Left kidney (tissue), 8 donors: ENCODE data around the gene VPS41. TPM values are rescaled to one million over a fixed set of nuclear protein-coding genes. Genes with fewer than 3 reads are reported as not detected.
"Not testable (repeated sequence)": the region's sequence is repeated elsewhere in the genome, so short reads cannot be mapped to it uniquely, and the experiment has no call there.

Experiments used
- DNase-seq: peaks from one replicate; pipeline ENCODE4 v3.0.0-alpha.2; 2013
- long read RNA-seq, 8 donors: transcript quantifications; one replicate each; lab custom pipeline, GENCODE V29; 2026
- polyA plus RNA-seq: library from polyadenylated mRNA; unstranded; fragments of 120-200 nt; gene quantifications from one replicate; pipeline ENCODE4 v1.2.1, GENCODE V29; 2013; ENCODE audit not compliant: insufficient read length

Gene VPS41
- polyA plus RNA-seq: 102 TPM
- long read RNA-seq, donor 1, full-length matches to known transcripts: 4 of 4 reads
- long read RNA-seq, donor 1, partial matches to known transcripts: 0 of 4 reads
- long read RNA-seq, donor 1, other reads (novel, unspliced or antisense): 0 of 4 reads
- long read RNA-seq, donor 2, full-length matches to known transcripts: 7 of 7 reads
- long read RNA-seq, donor 2, partial matches to known transcripts: 0 of 7 reads
- long read RNA-seq, donor 2, other reads (novel, unspliced or antisense): 0 of 7 reads
- long read RNA-seq, donor 3, full-length matches to known transcripts: 12 of 12 reads
- long read RNA-seq, donor 3, partial matches to known transcripts: 0 of 12 reads
- long read RNA-seq, donor 3, other reads (novel, unspliced or antisense): 0 of 12 reads
- long read RNA-seq, donor 4: 0 reads
- long read RNA-seq, donor 5, full-length matches to known transcripts: 10 of 10 reads
- long read RNA-seq, donor 5, partial matches to known transcripts: 0 of 10 reads
- long read RNA-seq, donor 5, other reads (novel, unspliced or antisense): 0 of 10 reads
- long read RNA-seq, donor 6, full-length matches to known transcripts: 5 of 5 reads
- long read RNA-seq, donor 6, partial matches to known transcripts: 0 of 5 reads
- long read RNA-seq, donor 6, other reads (novel, unspliced or antisense): 0 of 5 reads
- long read RNA-seq, donor 7, full-length matches to known transcripts: 11 of 11 reads
- long read RNA-seq, donor 7, partial matches to known transcripts: 0 of 11 reads
- long read RNA-seq, donor 7, other reads (novel, unspliced or antisense): 0 of 11 reads
- long read RNA-seq, donor 8, full-length matches to known transcripts: 2 of 2 reads
- long read RNA-seq, donor 8, partial matches to known transcripts: 0 of 2 reads
- long read RNA-seq, donor 8, other reads (novel, unspliced or antisense): 0 of 2 reads

- DNase-seq: peak; percentile 81
Measured at GRCh38 chr7:38908759-38909335, at the start of gene VPS41. TSS of gene VPS41 (minus strand) at chr7:38909191. CDS start at chr7:38909174, 17 bp downstream.

- no peak for DNase-seq
Measured at GRCh38 chr7:38955892-38956291, 46.9 kb upstream of the VPS41 start.

GRCh38 chr7:38953971-38954370, 45.0 kb upstream of the VPS41 start:
- DNase-seq: no peak

- no peak for DNase-seq
Measured at GRCh38 chr7:38953227-38953626, 44.2 kb upstream of the VPS41 start.

DNA sequence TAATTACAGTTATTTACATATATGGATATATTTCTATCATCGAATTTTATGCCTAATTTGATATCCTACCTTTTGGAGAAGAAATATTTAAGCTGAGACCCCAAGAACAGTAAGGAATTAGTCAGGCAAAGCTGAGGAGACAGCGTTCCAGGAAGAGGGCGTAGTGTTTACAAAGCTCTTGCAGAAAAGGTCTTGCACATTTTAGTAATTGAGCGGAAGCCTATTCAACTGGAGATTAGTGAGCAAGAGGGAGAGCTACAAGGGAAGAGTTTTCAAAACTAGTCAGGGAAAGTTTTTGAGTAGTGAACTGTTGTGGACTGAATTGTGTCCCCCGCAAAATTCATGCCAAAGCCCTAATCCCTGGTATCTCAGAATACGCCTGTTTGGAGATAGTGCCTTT, 42.2 kb upstream of the VPS41 start:
- no peak for DNase-seq

- no peak for DNase-seq
Measured at GRCh38 chr7:38950309-38950708, 41.3 kb upstream of the VPS41 start.

DNA sequence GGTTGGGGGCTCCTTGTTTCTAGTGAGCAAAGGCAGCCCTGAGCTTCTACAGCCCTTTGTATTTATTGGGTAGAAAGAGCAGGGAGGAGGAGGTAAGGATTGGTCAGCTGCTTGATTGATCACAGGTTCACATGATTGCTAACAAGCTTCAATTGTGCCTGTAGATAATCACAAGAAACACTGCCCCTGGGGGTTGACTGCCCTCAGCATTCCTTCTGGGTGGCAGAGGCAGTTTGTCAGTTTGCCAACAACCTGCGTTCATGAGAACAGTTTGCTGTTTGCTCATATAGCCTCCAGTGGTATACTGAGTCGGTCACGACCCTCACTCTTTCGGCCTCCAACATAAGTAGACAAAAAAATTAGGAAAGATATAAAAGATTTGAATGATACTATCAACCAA, 38.5 kb upstream of the VPS41 start:
- DNase-seq: not testable (repeated sequence)

DNA sequence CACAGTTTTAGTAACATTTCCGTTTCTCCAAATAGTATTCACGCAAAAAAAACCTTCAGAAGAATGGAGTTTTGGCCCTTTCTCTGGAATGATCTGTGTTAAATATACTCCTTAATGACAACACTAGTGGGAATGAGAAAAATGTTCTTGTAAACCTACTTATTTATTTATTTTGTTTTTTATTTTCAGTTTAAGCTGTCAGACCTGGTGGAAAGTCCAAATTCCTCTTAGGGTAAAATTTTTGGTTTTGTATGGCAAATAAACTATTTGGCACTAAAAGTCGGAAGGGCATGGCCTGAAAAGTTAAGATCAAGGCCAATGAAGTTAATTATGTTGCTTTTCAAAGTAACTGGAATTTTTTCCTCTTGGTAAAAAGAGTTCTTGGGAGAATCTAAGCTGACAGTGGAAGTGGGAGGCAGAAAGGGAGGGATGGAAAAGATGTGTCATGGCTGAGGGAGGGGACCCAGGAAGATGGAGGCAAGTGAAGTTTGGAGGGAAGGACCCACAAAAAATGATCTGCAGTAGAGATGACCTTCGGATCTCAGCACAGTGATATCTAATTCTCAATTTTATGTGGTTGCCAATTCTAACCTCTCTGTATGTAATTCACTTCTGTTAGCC, 33.5 kb upstream of the VPS41 start:
- no peak for DNase-seq

GRCh38 chr7:38940774-38941173, 31.8 kb upstream of the VPS41 start:
- no peak for DNase-seq

DNA sequence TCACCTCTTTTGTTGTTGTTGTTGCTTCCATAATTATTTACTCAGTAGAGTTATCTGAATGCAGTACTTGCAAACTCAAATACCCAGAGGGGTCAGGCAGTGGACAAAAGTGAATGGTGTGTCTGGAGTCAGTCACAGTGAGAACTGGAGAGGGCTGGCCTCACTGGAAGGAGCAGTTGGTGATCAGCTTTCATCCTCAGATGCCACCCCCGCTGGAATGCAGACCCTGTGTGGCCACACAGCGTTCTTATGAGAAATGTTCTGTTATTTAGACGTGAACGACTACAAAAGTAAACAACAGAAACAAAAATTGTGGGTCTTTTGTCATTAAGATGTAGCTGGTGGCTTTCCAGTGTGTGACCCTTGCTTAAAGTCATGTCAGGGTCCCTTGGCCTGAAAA, 29.6 kb upstream of the VPS41 start:
- no peak for DNase-seq

DNA sequence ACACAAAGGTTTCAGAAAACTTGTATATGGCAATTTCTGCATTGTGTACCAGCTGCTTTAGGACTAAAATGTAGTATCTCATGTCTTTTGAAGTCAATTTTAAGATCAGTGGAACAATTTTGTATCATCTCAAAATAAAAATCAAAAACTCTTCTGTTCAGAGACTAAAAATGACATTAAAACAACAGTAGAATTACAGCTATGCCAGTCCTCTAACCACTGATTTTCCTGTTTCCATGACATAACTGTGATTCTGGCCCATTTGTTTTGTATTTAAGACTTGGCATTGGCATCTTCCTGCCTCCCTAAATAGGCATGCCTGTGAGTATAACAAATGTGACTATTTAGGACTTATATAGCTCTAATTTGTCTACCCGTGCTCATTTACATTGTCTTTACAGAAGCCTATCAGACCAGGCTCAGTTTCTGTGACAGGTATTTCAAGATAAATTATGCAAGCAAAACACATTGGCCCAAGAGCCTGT, 29.1 kb upstream of the VPS41 start:
- no peak for DNase-seq

DNA sequence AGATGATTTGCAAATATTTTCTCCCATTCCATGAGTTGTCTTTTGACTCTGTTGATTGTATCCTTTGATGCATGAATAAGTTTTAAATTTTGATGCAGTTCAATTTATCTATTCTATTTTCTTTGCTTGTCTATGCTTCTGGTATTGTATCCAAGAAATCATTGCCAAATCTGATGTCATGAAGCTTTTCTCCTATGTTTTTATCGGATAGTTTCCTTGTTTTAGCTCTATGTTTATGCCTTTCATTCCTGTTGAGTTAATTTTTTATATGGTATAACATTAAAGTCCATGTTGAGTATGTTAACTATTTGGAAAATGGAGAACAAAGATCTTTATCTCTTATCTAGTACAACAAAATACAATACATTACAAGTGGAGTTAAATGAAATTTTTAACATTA, 27.6 kb upstream of the VPS41 start:
- no peak for DNase-seq

DNA sequence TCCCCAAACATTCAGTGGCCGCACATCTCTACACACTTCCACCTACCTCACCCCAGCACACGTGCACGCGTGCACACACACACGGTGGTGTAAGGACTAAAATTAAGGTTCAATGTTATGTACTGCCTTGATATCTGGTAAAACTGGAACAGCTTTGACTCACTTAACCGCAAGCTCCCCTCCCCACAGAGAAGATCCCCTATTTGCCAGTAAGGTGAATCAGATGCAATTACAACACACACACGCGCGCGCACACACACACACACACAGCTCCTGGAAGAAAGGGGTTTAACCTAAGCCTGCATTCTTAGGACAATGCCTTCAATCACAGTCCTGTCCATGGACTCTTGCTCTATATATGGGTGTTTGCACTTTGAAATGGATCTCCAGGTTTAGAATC, 25.5 kb upstream of the VPS41 start:
- DNase-seq: no peak

- no peak for DNase-seq
Measured at GRCh38 chr7:38934051-38934450, 25.1 kb upstream of the VPS41 start.

GRCh38 chr7:38932509-38933168, 23.6 kb upstream of the VPS41 start:
- DNase-seq: peak; percentile 71

- no peak for DNase-seq
Measured at GRCh38 chr7:38929460-38930171, 20.6 kb upstream of the VPS41 start.

DNA sequence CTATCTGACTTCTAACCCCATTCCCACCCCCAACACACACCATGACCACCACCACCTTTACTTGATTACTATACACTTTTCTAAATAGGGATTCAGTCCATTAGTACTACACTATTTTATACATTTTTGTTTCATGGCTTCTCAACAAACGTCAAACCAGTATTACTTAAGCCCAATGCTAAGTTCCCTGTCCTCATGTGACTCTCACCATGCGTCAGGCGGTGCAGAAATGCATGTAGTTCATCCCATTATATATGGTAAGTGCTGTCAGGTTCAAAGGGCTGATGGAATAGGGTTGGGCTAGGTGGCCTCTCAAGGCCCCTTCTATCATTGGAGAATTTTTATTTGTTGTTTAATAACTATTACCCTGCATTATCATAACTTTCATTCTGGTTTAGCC, 19.5 kb upstream of the VPS41 start:
- no peak for DNase-seq

DNA sequence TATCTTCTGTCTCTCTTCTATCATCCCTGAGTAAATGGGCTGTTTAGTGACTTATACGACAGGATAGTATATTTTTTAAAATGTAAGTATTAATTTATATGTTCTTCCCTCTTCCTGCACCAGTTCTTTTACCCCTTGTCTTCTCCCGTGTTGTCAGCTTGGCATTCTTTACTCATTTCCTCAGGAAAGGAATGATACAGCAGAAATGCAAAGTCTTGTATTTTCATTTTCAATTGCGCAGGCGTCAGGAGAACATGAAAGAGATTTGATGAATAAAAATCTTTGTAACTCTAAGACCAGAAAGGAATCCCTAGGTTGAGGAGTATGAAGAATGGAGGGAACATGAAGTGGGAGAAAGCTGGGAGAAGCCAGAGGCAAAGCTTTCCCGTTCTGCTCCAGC, 18.8 kb upstream of the VPS41 start:
- DNase-seq: no peak

- no peak for DNase-seq
Measured at GRCh38 chr7:38920731-38921130, 11.7 kb upstream of the VPS41 start.

GRCh38 chr7:38916396-38916795, 7.4 kb upstream of the VPS41 start:
- DNase-seq: no peak

GRCh38 chr7:38909870-38910269, 879 bp upstream of the VPS41 start:
- no peak for DNase-seq
